HepG2 (cell line): ENCODE results near the gene SLC35D3. TPM values are rescaled to one million over a fixed set of nuclear protein-coding genes. Genes with fewer than 3 reads are reported as not detected.

ENCODE experiments used
- ATAC-seq: fragments of 200-7000 bp; cut with Tn5 transposase; 3 replicates; pipeline ENCODE4 v1.9.1; 2020; ENCODE audit warnings: mild to moderate bottlenecking, moderate library complexity
- BruUV-seq: library from RNA; stranded (reverse); fragments of 400-500 nt; replicated peaks from 2 replicates; lab custom pipeline; 2021; lab: Mats Ljungman, UMichigan
- CTCF ChIA-PET: fragments of 300-600 bp; formaldehyde crosslinking; extraction: SDS; loops from one replicate; lab custom pipeline; 2021; ENCODE audit warnings: low total read pairs, inconsistent platforms, low intra/inter-chr PET ratio; lab: Yijun Ruan, JAX
- POLR2A ChIA-PET: fragments of 350-600 bp; sonication (Branson Sonifier 250); formaldehyde crosslinking; loops from one replicate; lab custom pipeline; 2020; ENCODE audit warnings: antibody characterized with exemption, inconsistent platforms; lab: Yijun Ruan, JAX
- DNase-seq: peaks from one replicate; pipeline ENCODE4 v3.0.0-alpha.2; 2015; ENCODE audit warnings: low spot score
- FAIRE-seq: peaks from 3 replicates; lab custom pipeline; 2011; peaks lifted over from hg19 to GRCh38; lab: Jason Lieb, UNC
- H2AFZ ChIP-seq: one replicate; pipeline ENCODE4 v1.6.1; 2011; ENCODE audit warnings: low read length, inconsistent platforms
- H3K27ac ChIP-seq: fragments of 300-600 bp; 3 replicates; pipeline ENCODE4 v1.8.0; 2011; ENCODE audit warnings: mixed run types, mild to moderate bottlenecking, mixed read lengths, low read length, inconsistent platforms; ENCODE audit not compliant: insufficient read depth; ENCODE audit errors: extremely low read length
- H3K27me3 ChIP-seq, 2 experiments: fragments of 200-600 bp in 1 of 2; 2 replicates in 1 of 2; 3 replicates in 1 of 2; pipeline versions ENCODE4 v1.6.0 to v1.8.0; 2011; ENCODE audit warnings: low read length in 2 of 2, mild to moderate bottlenecking in 2 of 2, moderate library complexity in 2 of 2, inconsistent platforms in 1 of 2; ENCODE audit not compliant: insufficient read depth in 2 of 2, control insufficient read depth in 1 of 2
- H3K36me3 ChIP-seq, 2 experiments: fragments of 200-600 bp in 1 of 2; replicated peaks in 1 of 2; 2 replicates in 1 of 2; 3 replicates in 1 of 2; pipeline versions ENCODE4 v1.5.1 to v1.8.0; 2011; ENCODE audit warnings: low read length in 2 of 2, inconsistent platforms in 1 of 2; ENCODE audit not compliant: insufficient read depth in 2 of 2, control insufficient read depth in 1 of 2
- H3K4me1 ChIP-seq: 2 replicates; pipeline ENCODE4 v1.5.1; 2012; ENCODE audit warnings: low read length, inconsistent platforms; ENCODE audit not compliant: insufficient read depth
- H3K4me2 ChIP-seq: 2 replicates; pipeline ENCODE4 v1.6.0; 2011; ENCODE audit warnings: low read depth, low read length, inconsistent platforms
- H3K4me3 ChIP-seq, 3 experiments: fragments of 200-600 bp in 1 of 3; sonication (generic), shearing (Covaris generic) in 1 of 3; replicated peaks in 1 of 3; 2 replicates each; pipeline ENCODE4 v1.5.1; 2011 to 2016; ENCODE audit warnings: low read length in 3 of 3, inconsistent platforms in 2 of 3, low read depth in 2 of 3, mild to moderate bottlenecking in 2 of 3, control low read depth in 1 of 3, mixed read lengths in 1 of 3; ENCODE audit not compliant: insufficient read depth in 1 of 3
- H3K79me2 ChIP-seq: one replicate; pipeline ENCODE4 v1.6.1; 2011; ENCODE audit warnings: low read length, inconsistent platforms; ENCODE audit not compliant: insufficient read depth
- H3K9ac ChIP-seq: 2 replicates; pipeline ENCODE4 v1.6.0; 2011; ENCODE audit warnings: mild to moderate bottlenecking, low read depth, low read length, inconsistent platforms; ENCODE audit not compliant: insufficient read depth
- H3K9me3 ChIP-seq: 2 replicates; pipeline ENCODE4 v1.5.1; 2012; ENCODE audit warnings: mild to moderate bottlenecking, low read length
- H4K20me1 ChIP-seq: 2 replicates; pipeline ENCODE4 v1.6.0; 2011; ENCODE audit warnings: inconsistent platforms, mild to moderate bottlenecking, low read length, moderate library complexity; ENCODE audit not compliant: insufficient read depth
- CENPX ChIP-seq: sonication (generic); formaldehyde crosslinking; IDR thresholded peaks from 2 replicates; pipeline ENCODE4 v1.9.0; 2021; ENCODE audit warnings: mild to moderate bottlenecking, missing genetic modification reagents, moderate library complexity
- DNMT1 ChIP-seq: sonication (generic); formaldehyde crosslinking; IDR thresholded peaks from 2 replicates; pipeline ENCODE4 v1.5.1; 2020; ENCODE audit warnings: mild to moderate bottlenecking, missing genetic modification reagents
- ELF4 ChIP-seq: sonication (generic); formaldehyde crosslinking; IDR thresholded peaks from 2 replicates; pipeline ENCODE4 v1.5.0; 2020; ENCODE audit warnings: missing genetic modification reagents, mild to moderate bottlenecking, moderate library complexity, borderline replicate concordance
- KLF12 ChIP-seq: sonication (generic); formaldehyde crosslinking; IDR thresholded peaks from 2 replicates; pipeline ENCODE4 v1.4.0; 2020; ENCODE audit warnings: missing genetic modification reagents, borderline replicate concordance
- SMAD1 ChIP-seq: sonication (generic); formaldehyde crosslinking; IDR thresholded peaks from 2 replicates; pipeline ENCODE4 v1.4.0; 2020; ENCODE audit warnings: missing genetic modification reagents, low read depth, mild to moderate bottlenecking, borderline replicate concordance
- SOX5 ChIP-seq: IDR thresholded peaks from 2 replicates; pipeline ENCODE4 v1.6.1; 2016; ENCODE audit warnings: borderline replicate concordance
- ZFP91 ChIP-seq: sonication (generic); formaldehyde crosslinking; IDR thresholded peaks from 2 replicates; pipeline ENCODE4 v1.9.0; 2022; ENCODE audit warnings: missing genetic modification reagents, mild to moderate bottlenecking, borderline replicate concordance
- ZNF362 ChIP-seq: sonication (generic); formaldehyde crosslinking; IDR thresholded peaks from 2 replicates; pipeline ENCODE4 v1.4.0; 2020; ENCODE audit warnings: missing genetic modification reagents, mild to moderate bottlenecking, borderline replicate concordance
- ZNF737 ChIP-seq: sonication (generic); formaldehyde crosslinking; IDR thresholded peaks from 2 replicates; pipeline ENCODE4 v1.5.0; 2020; ENCODE audit warnings: missing genetic modification reagents, mild to moderate bottlenecking, borderline replicate concordance
- whole genome bisulfite sequencing: methylation state at CpG from one replicate; pipeline ENCODE4 v1.1.6; 2017; ENCODE audit warnings: low lambda C conversion rate; 5-methylcytosine and 5-hydroxymethylcytosine counted together
- in situ Hi-C: cut with HindIII; loops from 2 replicates; pipeline ENCODE4 v1.10.0; 2017; ENCODE audit warnings: low pct_unique_long_range_greater_than_20kb; ENCODE audit not compliant: extremely low pct_ligation_motif_present
- intact Hi-C: fragments of 100-400 bp; cut with micrococcal nuclease; formaldehyde crosslinking; loops from one replicate; pipeline ENCODE4 v1.10.0; 2022; ENCODE audit not compliant: unreplicated experiment
- polyA plus RNA-seq, 8 experiments: library from polyadenylated mRNA; depleted of rRNA in 3 of 8; stranded (reverse) in 7 of 8; unstranded in 1 of 8; fragments of >200 nt; fragmentation: Illumina TruSeq in 4 of 8; extraction: Trizol in 4 of 8; gene quantifications; 2 replicates each; pipeline versions ENCODE4 v1.2.1 to v1.2.3, GENCODE V29; 2011 to 2016; ENCODE audit warnings: low read depth in 4 of 8, missing spikeins in 1 of 8, mixed read lengths in 1 of 8; ENCODE audit not compliant: insufficient read depth in 1 of 8
- total RNA-seq, 5 experiments: library from RNA; depleted of rRNA; stranded (reverse); fragments of >200 nt; fragmentation: Illumina TruSeq; extraction: Trizol; gene quantifications; 2 replicates each; pipeline ENCODE4 v1.2.3, GENCODE V29; 2016; ENCODE audit warnings: low read depth in 1 of 5

The SLC35D3 gene
- total and polyA plus RNA-seq, 2 of the 13 experiments (the other 11 are each of a cell fraction or from before 2014, with no cell fraction given) = not detected

DNA sequence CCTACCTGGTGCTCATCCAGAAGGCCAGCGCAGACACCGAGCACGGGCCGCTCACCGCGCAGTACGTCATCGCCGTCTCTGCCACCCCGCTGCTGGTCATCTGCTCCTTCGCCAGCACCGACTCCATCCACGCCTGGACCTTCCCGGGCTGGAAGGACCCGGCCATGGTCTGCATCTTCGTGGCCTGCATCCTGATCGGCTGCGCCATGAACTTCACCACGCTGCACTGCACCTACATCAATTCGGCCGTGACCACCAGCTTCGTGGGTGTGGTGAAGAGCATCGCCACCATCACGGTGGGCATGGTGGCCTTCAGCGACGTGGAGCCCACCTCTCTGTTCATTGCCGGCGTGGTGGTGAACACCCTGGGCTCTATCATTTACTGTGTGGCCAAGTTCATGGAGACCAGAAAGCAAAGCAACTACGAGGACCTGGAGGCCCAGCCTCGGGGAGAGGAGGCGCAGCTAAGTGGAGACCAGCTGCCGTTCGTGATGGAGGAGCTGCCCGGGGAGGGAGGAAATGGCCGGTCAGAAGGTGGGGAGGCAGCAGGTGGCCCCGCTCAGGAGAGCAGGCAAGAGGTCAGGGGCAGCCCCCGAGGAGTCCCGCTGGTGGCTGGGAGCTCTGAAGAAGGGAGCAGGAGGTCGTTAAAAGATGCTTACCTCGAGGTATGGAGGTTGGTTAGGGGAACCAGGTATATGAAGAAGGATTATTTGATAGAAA is 2.0 kb downstream of the SLC35D3 start:
- 63% methylated on average over 40 of the region's 40 CpGs for WGBS
- Histone ChIP-seq H3K36me3 (no peaks in the 10 kb centered on the region), H2AFZ (no peak overlapping the region), H3K4me3 (no peak overlapping the region), H3K27ac (no peak overlapping the region), H3K79me2 (no peaks in the 10 kb centered on the region), H3K4me1 (no peaks in the 10 kb centered on the region), H3K9ac (no peak overlapping the region), H3K9me3 (no peaks in the 10 kb centered on the region), H3K4me2 (no peak overlapping the region), H4K20me1 (no peaks in the 10 kb centered on the region), H3K27me3 (peaks cover 8 to 51% of the 10 kb centered on the region in 2 experiments)
- in situ Hi-C loops (loop anchor here (25.0 kb wide), 1 partner anchor 287 kb away; no protein-coding TSS in a partner anchor), intact Hi-C loops (no loop called here)
- ATAC-seq (no peak), DNase-seq (no peak), FAIRE-seq (no peak)
- BruUV-seq = no TSS peak
- TF ChIP-seq DNMT1 (CRISPR knock-in tag) (peak; percentile 66; the same call in 1 of the 2 replicates), ZNF362 (no peak)
- ChIA-PET CTCF (no interaction called here), POLR2A (no interaction called here)

DNA sequence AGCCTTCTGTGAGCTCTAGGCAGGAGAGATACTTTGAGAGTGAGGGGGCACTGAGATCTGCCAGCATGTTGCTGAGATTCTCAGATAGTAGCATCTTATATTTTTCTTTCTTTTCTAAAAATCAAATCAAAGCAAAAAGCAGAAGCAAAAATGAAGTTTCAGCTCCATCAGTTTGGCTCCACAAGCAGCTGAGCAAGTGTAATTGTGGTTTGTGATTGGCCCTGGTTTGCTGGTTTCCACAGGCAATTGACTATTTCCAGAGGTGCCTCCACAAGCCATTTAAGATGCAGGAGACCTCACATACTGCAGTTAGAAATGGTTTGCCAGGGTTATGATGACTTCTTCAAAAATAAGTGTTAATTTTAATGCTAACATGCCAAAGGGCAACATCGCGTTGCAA is 4.3 kb downstream of the SLC35D3 start:
- no peaks in the 10 kb centered on the region for H4K20me1 ChIP-seq
- TF ChIP-seq ZNF737 = no peak
- TF ChIP-seq KLF12 (CRISPR knock-in tag) = no peak
- no peak for TF ChIP-seq ZFP91 (CRISPR knock-in tag)
- no peak for TF ChIP-seq SMAD1 (CRISPR knock-in tag)
- TF ChIP-seq ELF4 (CRISPR knock-in tag) = no peak
- TF ChIP-seq CENPX (CRISPR knock-in tag) = no peak
- no peak for TF ChIP-seq SOX5 (CRISPR knock-in tag)
- TF ChIP-seq, all 625 proteins: peak for 0
- Histone ChIP-seq H3K27ac (no peak overlapping the region), H3K36me3 (no peaks in the 10 kb centered on the region), H3K4me1 (no peaks in the 10 kb centered on the region), H3K9me3 (no peaks in the 10 kb centered on the region), H3K27me3 (peaks cover 3 to 37% of the 10 kb centered on the region in 2 experiments; a peak in 4 of 5 replicates), H3K4me3 (no peak overlapping the region), H3K4me2 (no peak overlapping the region), H2AFZ (no peak overlapping the region), H3K79me2 (no peaks in the 10 kb centered on the region), H3K9ac (no peak overlapping the region)
- no peak for ATAC-seq
- 19% methylated on average over 2 of the region's 2 CpGs for WGBS
- DNase-seq = no peak
- intact Hi-C loops = no loop called here
- FAIRE-seq = no peak
- no TSS peak for BruUV-seq
- ChIA-PET CTCF (no interaction called here), POLR2A (no interaction called here)
- in situ Hi-C loops = no loop called here
